A549 (cell line): ENCODE results near the gene PIK3R2. TPM values are rescaled to one million over a fixed set of nuclear protein-coding genes. Genes with fewer than 3 reads are reported as not detected.

Source experiments
- ATAC-seq, 2 experiments: fragments of 200-7000 bp in 1 of 2; fragments of >200 bp in 1 of 2; cut with Nextera tagmentation in 1 of 2; cut with Tn5 transposase in 1 of 2; 3 replicates each; pipeline versions ENCODE4 v1.8.0 to v1.9.1; 2018 to 2020; ENCODE audit warnings: mild to moderate bottlenecking in 1 of 2, moderate library complexity in 1 of 2
- CTCF ChIA-PET: fragments of 300-600 bp; sonication (Branson Sonifier 250); formaldehyde crosslinking; extraction: SDS; loops from one replicate; lab custom pipeline; 2021; ENCODE audit warnings: antibody characterized with exemption, inconsistent platforms; lab: Yijun Ruan, JAX
- POLR2A ChIA-PET: fragments of 350-600 bp; formaldehyde crosslinking; extraction: SDS; loops from one replicate; lab custom pipeline; 2021; ENCODE audit warnings: antibody characterized with exemption, inconsistent platforms; lab: Yijun Ruan, JAX
- DNase-seq, 2 experiments: peaks; one replicate each; pipeline versions ENCODE4 v3.0.0 to v3.0.0-alpha.2; 2011 to 2016; ENCODE audit warnings: low read depth in 1 of 2, low spot score in 1 of 2
- FAIRE-seq: peaks from 2 replicates; lab custom pipeline; 2011; peaks lifted over from hg19 to GRCh38; lab: Jason Lieb, UNC
- H3K27ac ChIP-seq, 2 experiments: fragments of >200 bp; sonication (Bioruptor Twin); formaldehyde crosslinking; 3 replicates each; pipeline ENCODE4 v1.5.1; 2016 to 2017
- H3K4me1 ChIP-seq: fragments of >200 bp; sonication (Bioruptor Twin); formaldehyde crosslinking; 3 replicates; pipeline ENCODE4 v1.6.1; 2016
- H3K4me2 ChIP-seq: fragments of >200 bp; sonication (Bioruptor Twin); formaldehyde crosslinking; 3 replicates; pipeline ENCODE4 v1.6.1; 2016
- H3K4me3 ChIP-seq: fragments of >200 bp; sonication (Bioruptor Twin); formaldehyde crosslinking; 3 replicates; pipeline ENCODE4 v1.5.1; 2016
- H3K9me3 ChIP-seq: fragments of >200 bp; sonication (Bioruptor Twin); formaldehyde crosslinking; 3 replicates; pipeline ENCODE4 v1.6.1; 2016
- BCL3 ChIP-seq: fragments of >200 bp; sonication (Bioruptor Twin); formaldehyde crosslinking; IDR thresholded peaks from 3 replicates; pipeline ENCODE4 v1.6.1; 2016
- BHLHE40 ChIP-seq: IDR thresholded peaks from 2 replicates; pipeline ENCODE4 v1.6.1; 2012; ENCODE audit warnings: low read depth, low read length, inconsistent platforms
- CBX8 ChIP-seq: fragments of 200-600 bp; sonication (generic); IDR thresholded peaks from 2 replicates; pipeline ENCODE4 v1.6.1; 2016
- EHF ChIP-seq: fragments of 250-450 bp; sonication (Bioruptor Pico); IDR thresholded peaks from 2 replicates; pipeline ENCODE4 v1.5.0; 2020; ENCODE audit warnings: mild to moderate bottlenecking
- FOSL2 ChIP-seq, 2 experiments: fragments of 450-650 bp in 1 of 2; fragments of >200 bp in 1 of 2; sonication (Bioruptor Twin) in 1 of 2; formaldehyde crosslinking; IDR thresholded peaks; 2 replicates each; pipeline versions ENCODE4 v1.5.0 to v1.6.1; 2016 to 2020; ENCODE audit warnings: mild to moderate bottlenecking in 1 of 2, moderate library complexity in 1 of 2
- HMGXB4 ChIP-seq: fragments of 250-450 bp; sonication (Bioruptor Pico); IDR thresholded peaks from 2 replicates; pipeline ENCODE4 v1.5.0; 2021; ENCODE audit warnings: mild to moderate bottlenecking, moderate library complexity, borderline replicate concordance
- HOXB13 ChIP-seq: fragments of 250-450 bp; sonication (Bioruptor Pico); IDR thresholded peaks from 2 replicates; pipeline ENCODE4 v1.5.0; 2020; ENCODE audit warnings: low read depth, mild to moderate bottlenecking, moderate library complexity
- MAX ChIP-seq: IDR thresholded peaks from 2 replicates; pipeline ENCODE4 v1.6.1; 2012
- NPAS2 ChIP-seq: fragments of 250-450 bp; sonication (Bioruptor Pico); IDR thresholded peaks from 2 replicates; pipeline ENCODE4 v1.8.0; 2022; ENCODE audit warnings: mild to moderate bottlenecking, moderate library complexity, borderline replicate concordance
- POLR2A ChIP-seq: IDR thresholded peaks from 2 replicates; pipeline ENCODE4 v1.6.1; 2012; ENCODE audit warnings: mild to moderate bottlenecking, low read length
- RNF2 ChIP-seq: fragments of 200-600 bp; sonication (generic); IDR thresholded peaks from 2 replicates; pipeline ENCODE4 v1.6.1; 2016; ENCODE audit warnings: low read depth, mild to moderate bottlenecking, antibody characterized with exemption, moderate library complexity, borderline replicate concordance
- SMC3 ChIP-seq: fragments of >200 bp; sonication (Bioruptor Twin); formaldehyde crosslinking; IDR thresholded peaks from 3 replicates; pipeline ENCODE4 v1.6.1; 2018; ENCODE audit warnings: inconsistent platforms
- TP53 ChIP-seq: fragments of 250-450 bp; sonication (Bioruptor Pico); IDR thresholded peaks from 2 replicates; pipeline ENCODE4 v1.5.0; 2021; ENCODE audit warnings: mild to moderate bottlenecking, moderate library complexity
- USF2 ChIP-seq: fragments of 450-650 bp; IDR thresholded peaks from 2 replicates; pipeline ENCODE4 v1.6.1; 2014; ENCODE audit warnings: antibody characterized with exemption
- ZFP36 ChIP-seq: fragments of 450-650 bp; IDR thresholded peaks from 2 replicates; pipeline ENCODE4 v1.6.1; 2014; ENCODE audit warnings: borderline replicate concordance; ENCODE audit not compliant: partially characterized antibody
- ZNF302 ChIP-seq: fragments of 250-450 bp; sonication (Bioruptor Pico); IDR thresholded peaks from 2 replicates; pipeline ENCODE4 v1.9.0; 2021; ENCODE audit warnings: inconsistent platforms, mild to moderate bottlenecking, moderate library complexity
- ZSCAN20 ChIP-seq: fragments of 250-450 bp; sonication (Bioruptor Pico); IDR thresholded peaks from 2 replicates; pipeline ENCODE4 v1.8.0; 2022; ENCODE audit warnings: mild to moderate bottlenecking, moderate library complexity
- WGBS: methylation state at CpG from one replicate; pipeline ENCODE4 v1.1.6; 2017; ENCODE audit errors: missing lambda C conversion rate; 5-methylcytosine and 5-hydroxymethylcytosine counted together
- polyA plus RNA-seq, 4 experiments: library from polyadenylated mRNA; depleted of rRNA in 3 of 4; stranded (reverse); fragments of >200 nt; fragmentation: RNase III in 1 of 4; extraction: RNeasy Plus Mini Kit Qiagen cat#74134 plus additional on column Dnase treatment in 1 of 4; gene quantifications; 2 replicates in 3 of 4; 3 replicates in 1 of 4; pipeline ENCODE4 v1.2.3, GENCODE V29; 2011 to 2017

PIK3R2 gene
- polyA plus RNA-seq, 2 of the 4 experiments (the other 2 are of a cell fraction) = 6.7 to 8.3 TPM

GRCh38 chr19:18171605-18172327 is 18.8 kb downstream of the PIK3R2 start:
- TF ChIP-seq ZFP36 (peak; percentile 49), TP53 (CRISPR knock-in tag) (no peak), EHF (CRISPR knock-in tag) (no peak)
- TF ChIP-seq, all 56 proteins: peak for 1
- no peak overlapping the region for H3K4me2 ChIP-seq
- ATAC-seq (no peak), DNase-seq (no peak), FAIRE-seq (no peak)
- ChIA-PET POLR2A (no interaction called here), CTCF (interaction anchor here (0.6 to 3.9 kb wide), 4 partner anchors 11 to 170 kb away, joined by 3 to 20 read pairs (median 4); no protein-coding TSS in a partner anchor)
- 94% methylated on average over 8 of the region's 8 CpGs for WGBS
- H3K4me1 ChIP-seq = peaks cover 4% of the 10 kb centered on the region; the same call in 1 of the 3 replicates
- no peak overlapping the region for H3K27ac ChIP-seq
- H3K9me3 ChIP-seq = no peaks in the 10 kb centered on the region
- no peak overlapping the region for H3K4me3 ChIP-seq

- H3K4me1 ChIP-seq = peaks cover 4% of the 10 kb centered on the region; the same call in 1 of the 3 replicates
- no peak for TF ChIP-seq EHF (CRISPR knock-in tag)
- TF ChIP-seq ZSCAN20 = no peak
- no peak for TF ChIP-seq HOXB13 (CRISPR knock-in tag)
- no peak for TF ChIP-seq HMGXB4 (CRISPR knock-in tag)
- no peak for TF ChIP-seq BCL3
- TF ChIP-seq SMC3 = no peak
- TF ChIP-seq, all 56 proteins: peak for 0
- H3K4me2 ChIP-seq = no peak overlapping the region
- DNase-seq (no peak), FAIRE-seq (no peak), ATAC-seq (no peak)
- POLR2A ChIA-PET = no interaction called here
- H3K4me3 ChIP-seq = no peak overlapping the region
- CTCF ChIA-PET = interaction anchor here (3.9 kb wide), 1 partner anchor 11 kb away, joined by 20 read pairs; no protein-coding TSS in a partner anchor
- H3K9me3 ChIP-seq = no peaks in the 10 kb centered on the region
- H3K27ac ChIP-seq = no peak overlapping the region; a peak in 1 of 6 replicates
- WGBS = 90% methylated on average over 6 of the region's 7 CpGs
Observed at GRCh38 chr19:18172331-18173053, 19.5 kb downstream of the PIK3R2 start.

- 58% methylated on average over 9 of the region's 18 CpGs for WGBS
- CTCF ChIA-PET = interaction anchor here (3.9 kb wide), 1 partner anchor 12 kb away, joined by 20 read pairs; no protein-coding TSS in a partner anchor
- Histone ChIP-seq H3K27ac (peak overlapping the region; percentile 52 to 77; a peak in 5 of 6 replicates), H3K4me3 (peak overlapping the region; percentile 62; the same call in 2 of the 3 replicates), H3K4me1 (peaks cover 4% of the 10 kb centered on the region; the same call in 1 of the 3 replicates), H3K4me2 (peak overlapping the region; percentile 99), H3K9me3 (no peaks in the 10 kb centered on the region)
- FAIRE-seq (no peak), ATAC-seq (peak; percentile 33 to 48; a peak in 2 of 6 replicates), DNase-seq (no peak)
- TF ChIP-seq ZNF302 (CRISPR knock-in tag) = no peak
- POLR2A ChIA-PET = no interaction called here
Observed at GRCh38 chr19:18173054-18173571, 20.1 kb downstream of the PIK3R2 start.

DNA sequence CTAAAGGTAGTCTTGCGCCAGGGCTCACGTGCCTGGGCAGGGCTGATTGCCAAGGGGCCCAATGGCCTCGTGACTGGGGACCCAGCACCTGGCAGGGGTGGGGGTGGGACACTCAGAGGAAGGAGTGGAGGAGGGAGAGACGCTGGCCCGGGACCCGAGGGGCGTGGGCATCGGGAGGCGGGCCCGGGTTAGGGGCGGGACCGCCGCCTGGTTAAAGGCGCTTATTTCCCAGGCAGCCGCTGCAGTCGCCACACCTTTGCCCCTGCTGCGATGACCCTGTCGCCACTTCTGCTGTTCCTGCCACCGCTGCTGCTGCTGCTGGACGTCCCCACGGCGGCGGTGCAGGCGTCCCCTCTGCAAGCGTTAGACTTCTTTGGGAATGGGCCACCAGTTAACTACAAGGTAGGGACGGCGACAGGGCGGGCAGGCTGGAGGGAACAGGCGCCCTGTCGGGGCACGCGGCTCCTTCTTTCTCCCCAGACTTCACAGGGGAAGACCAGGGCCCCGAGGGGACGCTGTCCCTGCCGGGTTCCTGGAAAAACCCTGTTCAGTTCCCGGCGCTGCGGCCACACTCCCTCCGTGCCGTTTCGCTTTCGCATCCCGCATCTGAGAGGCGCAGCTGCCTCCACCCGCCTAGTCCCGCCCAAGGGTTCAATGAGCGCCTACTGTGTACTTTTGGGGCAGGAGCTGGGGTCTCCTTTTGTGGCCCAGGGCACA is 20.8 kb downstream of the PIK3R2 start, which contains the start of gene IFI30:
IFI30 (plus strand) TSS at position 242 of the 717 bp plus-strand sequence; CDS start at position 271, 29 bp downstream.
- ATAC-seq (peak; percentile 70 to 89), FAIRE-seq (no peak), DNase-seq (peak; percentile 45 to 68)
- ChIA-PET POLR2A (no interaction called here), CTCF (interaction anchor here (1.0 to 3.9 kb wide), 3 partner anchors 8 to 18 kb away, joined by 3 to 20 read pairs (median 8); no protein-coding TSS in a partner anchor)
- Histone ChIP-seq H3K4me1 (peaks cover 4% of the 10 kb centered on the region; the same call in 1 of the 3 replicates), H3K27ac (peak within 1 kb of the TSS; percentile 52 to 77), H3K9me3 (no peaks in the 10 kb centered on the region), H3K4me3 (peak within 1 kb of the TSS; percentile 62), H3K4me2 (peak within 1 kb of the TSS; percentile 99)
- 1% methylated on average over 18 of the region's 47 CpGs for WGBS
- TF ChIP-seq NPAS2 (CRISPR knock-in tag) (no peak), MAX (peak; percentile 51), SMC3 (no peak), POLR2A (peak; percentile 73), CBX8 (no peak), BCL3 (no peak), USF2 (no peak), ZFP36 (no peak), BHLHE40 (no peak), ZSCAN20 (no peak), FOSL2 (IDR thresholded peaks at IDR 0.05) (no peak), FOSL2 (CRISPR knock-in tag; IDR thresholded peaks at IDR 0.05) (no peak), RNF2 (no peak)
